Caki2 (cell line): ENCODE measurements around the gene PWP2. TPM values are rescaled to one million over a fixed set of nuclear protein-coding genes. Genes with fewer than 3 reads are reported as not detected.
"Not testable (repeated sequence)": the region's sequence is repeated elsewhere in the genome, so short reads cannot be mapped to it uniquely, and the experiment has no call there.

Experiments used
- DNase-seq: peaks from one replicate; pipeline ENCODE4 v3.0.0-alpha.2; 2015; ENCODE audit warnings: low read depth
- in situ Hi-C: cut with HindIII; loops from 2 replicates; pipeline ENCODE4 v1.10.0; 2016; ENCODE audit warnings: low sequenced_read_pairs, low pct_unique_long_range_greater_than_20kb, mixed read lengths
- total RNA-seq: library from RNA; depleted of rRNA; stranded (reverse); fragments of >200 nt; shearing (Covaris generic); gene quantifications from 2 replicates; pipeline ENCODE4 v1.2.3, GENCODE V29; 2014; ENCODE audit warnings: low replicate concordance

Gene PWP2
- total RNA-seq, 1 experiment from 2014 or later, result 19.4 TPM

DNA sequence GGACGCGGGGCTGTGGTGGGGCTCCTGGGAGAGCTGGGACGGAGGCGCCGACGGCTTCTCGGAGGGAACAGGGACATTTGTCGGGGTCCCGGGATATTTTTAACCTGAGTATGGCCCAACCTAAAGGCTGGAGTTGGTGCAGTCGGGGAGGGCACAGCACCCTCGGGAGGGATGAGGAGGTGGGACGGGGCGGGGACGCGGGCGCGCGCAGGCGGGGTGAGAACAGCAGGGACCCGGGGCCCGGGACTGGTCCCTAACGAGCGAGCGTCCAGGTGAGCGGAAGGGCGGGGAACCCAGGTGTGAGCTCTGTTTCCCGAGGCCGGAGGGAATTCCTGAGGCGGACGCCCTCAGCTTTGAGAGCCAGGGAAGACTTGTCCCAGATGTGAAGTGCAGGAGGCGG, 390 bp downstream of the PWP2 start:
- in situ Hi-C loops, DNase-seq: not testable (repeated sequence)

GRCh38 chr21:44113702-44114371, 6.6 kb downstream of the PWP2 start:
- in situ Hi-C loops, result not testable (repeated sequence)

DNA sequence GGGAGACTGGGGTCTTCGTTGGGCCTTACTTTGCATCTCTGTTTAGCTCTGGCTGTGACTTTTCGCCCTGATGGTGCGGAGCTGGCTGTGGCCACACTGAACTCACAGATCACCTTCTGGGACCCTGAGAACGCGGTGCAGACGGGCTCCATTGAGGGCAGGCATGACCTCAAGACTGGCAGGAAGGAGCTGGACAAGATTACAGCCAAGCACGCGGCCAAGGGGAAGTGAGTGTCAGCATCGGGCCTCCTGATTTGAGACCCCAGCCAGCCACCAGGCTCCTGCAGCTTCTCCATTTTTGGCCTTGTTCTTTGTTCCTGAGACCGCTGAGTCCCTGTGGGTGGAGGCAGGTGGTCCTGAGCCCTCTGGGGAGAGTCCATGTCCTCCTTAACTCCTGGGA, 14.9 kb downstream of the PWP2 start:
- in situ Hi-C loops, DNase-seq: not testable (repeated sequence)

More at GRCh38 chr21:44113702-44114371, 6.6 kb downstream of the PWP2 start:
- DNase-seq, result not testable (repeated sequence)

DNA sequence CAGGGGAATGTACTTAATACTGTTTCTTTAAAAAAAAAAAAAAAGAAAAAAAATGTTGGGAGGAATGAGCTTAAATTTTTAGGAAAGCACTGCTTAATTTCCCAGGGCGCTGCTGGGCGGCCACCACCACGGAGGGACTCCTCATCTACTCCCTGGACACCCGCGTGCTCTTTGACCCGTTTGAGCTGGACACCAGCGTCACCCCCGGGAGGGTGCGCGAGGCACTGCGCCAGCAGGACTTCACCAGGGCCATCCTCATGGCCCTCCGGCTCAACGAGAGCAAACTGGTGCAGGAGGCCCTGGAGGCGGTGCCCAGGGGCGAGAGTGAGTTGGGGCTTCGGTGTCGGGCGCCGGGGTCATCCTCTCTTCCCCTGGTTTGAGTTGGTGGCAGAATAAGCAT, 20.6 kb downstream of the PWP2 start:
- DNase-seq, in situ Hi-C loops: not testable (repeated sequence)

GRCh38 chr21:44133715-44134057, 26.5 kb downstream of the PWP2 start:
- in situ Hi-C loops, DNase-seq: not testable (repeated sequence)

DNA sequence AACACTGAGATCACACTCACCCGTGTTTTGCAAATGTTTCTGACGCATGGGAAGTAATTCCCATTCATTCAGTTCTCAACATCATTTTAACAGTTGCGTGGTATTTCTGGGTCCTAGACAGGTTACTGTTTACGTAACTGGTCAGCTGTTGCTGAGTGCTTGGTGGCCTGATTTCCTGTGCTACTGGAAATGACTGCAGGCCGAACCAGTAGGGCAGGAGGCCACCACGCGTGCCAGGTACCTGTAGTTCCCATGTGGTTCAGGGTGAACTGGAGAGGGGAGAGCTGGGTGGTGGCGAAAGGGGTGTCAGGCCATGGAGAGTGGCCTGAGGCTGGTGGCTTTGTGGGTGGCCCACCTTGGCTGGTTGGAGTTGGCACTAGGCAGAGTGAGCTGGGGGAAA, 27.5 kb downstream of the PWP2 start:
- DNase-seq, in situ Hi-C loops: not testable (repeated sequence)

DNA sequence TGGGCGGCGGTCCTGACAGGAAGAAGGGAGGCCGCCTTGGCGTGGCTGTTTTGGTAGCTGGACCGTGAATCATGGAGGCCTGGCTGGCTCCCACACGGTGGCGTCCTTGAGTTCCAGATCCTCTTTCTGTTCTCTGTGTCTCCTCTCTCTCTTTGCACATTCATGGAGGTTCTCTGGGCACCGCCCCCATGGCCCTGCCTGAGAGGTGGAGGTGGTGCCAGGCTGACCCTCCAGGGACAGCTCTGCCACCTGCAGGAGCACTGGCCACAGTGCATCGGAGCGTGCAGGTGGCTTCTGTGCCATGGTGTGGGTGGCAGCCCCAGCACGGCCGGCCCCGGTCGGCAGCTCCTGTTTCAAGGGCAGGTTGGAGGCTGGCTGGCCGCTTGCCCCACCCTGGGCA, 30.8 kb downstream of the PWP2 start:
- DNase-seq, in situ Hi-C loops: not testable (repeated sequence)

DNA sequence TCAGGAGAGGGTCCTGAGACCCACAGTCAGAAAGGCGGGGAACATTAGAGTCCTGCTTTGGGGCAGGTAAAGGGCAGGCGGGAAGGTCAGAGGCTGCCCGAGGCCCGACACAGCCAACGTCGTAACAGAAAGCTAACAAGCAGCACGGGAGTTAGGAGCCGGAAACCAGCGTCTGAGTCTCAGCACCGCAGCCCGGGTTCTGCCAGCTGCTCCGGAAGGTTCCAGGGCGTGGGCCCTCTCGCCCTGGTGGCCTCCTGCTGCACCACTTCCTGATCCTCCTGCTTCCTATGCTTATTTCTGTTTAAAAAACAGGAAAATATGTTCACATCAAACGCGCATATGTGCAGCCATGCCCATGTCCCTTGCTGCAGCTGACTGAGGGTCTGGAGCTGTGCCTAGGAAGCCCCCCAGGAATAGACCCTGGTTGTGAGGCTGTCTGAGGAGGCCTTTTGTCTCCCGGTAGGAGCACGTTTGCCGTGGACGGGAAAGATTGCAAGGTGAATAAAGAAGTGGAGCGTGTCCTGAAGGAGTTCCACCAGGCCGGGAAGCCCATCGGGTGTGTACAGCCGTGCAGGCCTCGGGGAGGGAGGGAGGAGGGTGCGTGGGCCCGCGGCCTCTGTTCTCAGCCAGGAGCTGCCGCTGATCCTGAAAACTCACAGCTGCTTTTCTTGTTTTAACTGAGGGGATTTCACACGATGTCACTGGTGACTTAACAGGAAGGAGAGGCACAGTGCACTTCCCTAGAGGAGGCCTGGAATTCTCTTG, 32.8 kb downstream of the PWP2 start:
- DNase-seq, in situ Hi-C loops: not testable (repeated sequence)

DNA sequence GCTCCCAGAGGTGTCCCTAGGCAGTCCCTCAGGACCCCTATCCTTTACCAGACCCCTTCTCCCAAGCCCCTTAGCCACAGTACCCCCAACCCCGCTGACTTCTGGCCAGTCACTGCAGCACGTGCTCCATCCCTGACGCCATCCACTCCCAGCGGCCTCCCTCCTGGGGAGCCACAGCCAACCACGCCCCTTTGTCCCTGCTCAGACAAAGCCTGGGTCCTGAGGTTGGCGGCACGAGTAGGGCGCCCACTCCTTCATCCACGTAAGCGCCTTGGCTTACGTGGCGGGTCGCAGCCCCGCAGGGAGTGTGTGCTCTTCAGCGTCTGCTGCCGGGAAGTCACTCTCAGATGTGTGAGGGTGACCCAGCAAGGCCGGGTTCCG, 33.3 kb downstream of the PWP2 start:
- DNase-seq, in situ Hi-C loops: not testable (repeated sequence)

DNA sequence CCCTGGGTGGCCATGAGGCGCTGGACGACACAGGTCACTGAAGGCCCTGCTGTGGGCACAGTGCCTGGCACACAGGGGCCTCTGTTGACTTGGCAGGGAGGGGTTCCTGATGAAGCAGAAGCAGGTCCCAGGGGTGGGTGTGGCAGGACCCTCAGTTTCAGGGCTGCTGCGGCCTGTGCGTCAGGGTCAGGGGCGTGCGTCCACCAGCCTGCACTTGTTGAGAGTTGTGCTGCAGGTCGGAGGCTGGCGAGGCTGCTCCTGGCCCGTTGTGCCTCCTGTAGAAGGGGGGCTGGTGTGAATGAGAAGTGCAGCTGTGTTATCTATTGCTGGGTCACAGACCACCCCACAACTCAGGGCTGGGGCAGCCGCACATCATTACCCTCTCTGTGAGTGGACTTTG, 35.3 kb downstream of the PWP2 start:
- DNase-seq, in situ Hi-C loops: not testable (repeated sequence)

DNA sequence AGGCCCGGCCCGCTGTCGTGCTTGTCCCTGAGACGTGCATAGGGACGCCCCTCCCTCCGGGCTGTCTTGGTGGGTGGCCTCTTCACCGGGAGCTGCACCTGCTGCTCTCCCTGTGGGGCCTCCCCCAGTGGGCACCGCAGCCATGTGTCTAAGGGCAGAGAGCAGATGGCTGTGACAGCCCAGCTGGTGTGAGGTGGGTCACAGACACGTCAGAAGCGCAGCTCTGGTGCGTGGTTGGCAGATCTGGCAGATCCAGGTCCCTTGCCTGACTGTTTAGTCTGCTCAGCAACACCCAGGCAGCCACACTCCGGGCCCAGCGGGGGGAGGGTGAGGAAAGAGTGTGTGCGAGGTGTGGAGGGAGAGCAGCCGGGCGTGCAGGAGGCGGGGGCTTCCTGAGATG, 36.2 kb downstream of the PWP2 start:
- in situ Hi-C loops, DNase-seq: not testable (repeated sequence)

DNA sequence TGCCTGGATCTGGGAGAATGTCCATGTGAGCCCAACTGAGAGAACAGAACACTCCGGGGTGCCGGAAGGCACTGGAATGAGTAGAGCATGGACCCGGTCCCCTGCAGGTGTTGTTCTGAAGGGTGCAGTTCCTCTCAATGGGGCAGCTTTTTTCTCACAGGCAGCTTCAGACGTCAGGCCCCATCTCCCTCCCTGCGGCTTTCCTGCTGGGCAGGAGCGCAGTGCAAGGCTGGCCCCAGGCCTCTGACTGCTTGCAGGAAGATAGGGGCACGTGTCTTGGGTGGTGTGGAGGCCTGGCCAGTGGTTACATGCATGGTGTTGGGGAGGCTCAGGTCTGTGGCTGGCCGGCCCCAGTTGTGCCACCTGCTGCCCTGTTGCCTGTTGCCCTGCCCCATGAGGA, 36.8 kb downstream of the PWP2 start:
- in situ Hi-C loops, result not testable (repeated sequence)

DNA sequence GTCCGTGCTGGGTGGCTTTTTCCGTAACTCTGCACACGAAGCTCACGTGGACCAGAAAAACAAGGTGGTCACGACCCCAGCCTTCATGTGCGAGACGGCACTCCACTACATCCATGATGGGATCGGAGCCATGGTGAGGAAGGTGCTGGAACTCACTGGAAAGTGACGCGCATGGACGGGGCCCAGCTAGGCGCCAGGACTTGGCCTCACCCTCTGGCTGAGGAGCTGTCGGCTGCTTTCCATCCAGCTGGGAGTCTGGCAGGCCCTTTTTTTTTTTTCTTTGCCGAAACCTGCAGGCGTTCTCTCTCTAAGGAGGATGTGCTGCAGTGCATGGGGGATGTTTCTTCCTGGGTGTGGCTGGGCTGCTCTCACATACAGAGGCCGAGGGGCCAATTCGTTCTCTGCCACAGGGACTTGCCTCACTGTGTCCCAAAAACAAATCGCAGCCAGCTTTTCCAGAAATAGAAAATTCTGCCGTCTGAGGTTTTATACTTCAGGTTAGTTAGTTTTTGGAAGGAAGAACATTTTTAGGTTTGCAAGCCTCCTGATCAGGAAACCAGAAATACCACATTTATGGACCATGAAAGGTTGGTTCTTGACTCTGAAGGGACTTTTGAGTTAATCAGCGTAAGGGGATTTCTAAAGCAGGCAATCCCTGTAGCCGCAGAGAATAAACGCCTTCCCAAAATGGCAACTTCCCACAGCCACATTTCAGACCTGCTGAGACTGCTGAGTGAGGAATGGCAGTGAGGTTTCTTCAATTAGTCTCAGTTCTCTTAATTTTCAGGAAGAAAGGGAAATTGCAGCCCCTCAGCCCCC, 37.8 kb downstream of the PWP2 start:
- in situ Hi-C loops, DNase-seq: not testable (repeated sequence)

More for the DNA sequence above, 36.8 kb downstream of the PWP2 start:
- DNase-seq, result not testable (repeated sequence)

DNA sequence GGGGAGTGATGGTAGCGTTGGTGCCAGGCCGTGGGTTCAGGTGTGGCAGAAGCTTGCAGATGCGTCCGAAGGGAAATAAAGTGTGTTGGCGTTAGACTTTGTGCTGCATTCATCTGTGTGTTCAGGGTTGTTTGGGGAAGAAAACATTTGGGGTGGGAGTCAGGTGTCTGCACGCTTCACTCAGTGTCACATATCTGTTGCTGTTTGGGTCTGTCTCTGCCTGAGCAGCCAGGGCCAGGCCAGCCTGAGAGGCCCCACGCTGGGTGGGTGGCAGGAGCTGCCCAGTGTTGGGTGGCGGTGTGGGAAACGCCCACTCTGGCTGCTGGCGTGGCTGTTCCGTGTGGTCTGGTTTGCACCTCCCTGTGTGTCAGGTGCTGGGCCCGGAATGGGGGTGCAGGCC, 38.4 kb downstream of the PWP2 start:
- DNase-seq, in situ Hi-C loops: not testable (repeated sequence)

DNA sequence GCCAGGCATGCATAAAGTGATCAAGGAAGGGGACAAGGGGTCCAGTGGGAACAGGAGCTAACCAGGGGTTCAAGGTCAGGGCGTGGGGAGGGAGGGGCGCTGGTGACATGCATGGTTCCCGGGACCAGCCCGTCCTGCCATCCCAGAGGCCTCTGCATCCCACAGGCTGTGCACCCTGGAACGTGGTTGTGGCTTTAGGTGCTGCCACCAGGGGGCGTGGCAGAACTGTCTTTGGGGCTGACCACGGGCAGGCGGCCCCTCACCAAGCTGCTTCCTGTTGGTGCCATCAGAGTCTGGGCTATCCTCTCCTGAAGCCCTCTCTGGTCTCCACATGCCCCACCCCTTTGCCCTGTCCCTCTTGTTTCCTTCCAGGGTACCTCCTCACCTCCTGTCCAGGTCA, 39.9 kb downstream of the PWP2 start:
- in situ Hi-C loops, DNase-seq: not testable (repeated sequence)

GRCh38 chr21:44150255-44150654, 43.1 kb downstream of the PWP2 start:
- DNase-seq, in situ Hi-C loops: not testable (repeated sequence)

DNA sequence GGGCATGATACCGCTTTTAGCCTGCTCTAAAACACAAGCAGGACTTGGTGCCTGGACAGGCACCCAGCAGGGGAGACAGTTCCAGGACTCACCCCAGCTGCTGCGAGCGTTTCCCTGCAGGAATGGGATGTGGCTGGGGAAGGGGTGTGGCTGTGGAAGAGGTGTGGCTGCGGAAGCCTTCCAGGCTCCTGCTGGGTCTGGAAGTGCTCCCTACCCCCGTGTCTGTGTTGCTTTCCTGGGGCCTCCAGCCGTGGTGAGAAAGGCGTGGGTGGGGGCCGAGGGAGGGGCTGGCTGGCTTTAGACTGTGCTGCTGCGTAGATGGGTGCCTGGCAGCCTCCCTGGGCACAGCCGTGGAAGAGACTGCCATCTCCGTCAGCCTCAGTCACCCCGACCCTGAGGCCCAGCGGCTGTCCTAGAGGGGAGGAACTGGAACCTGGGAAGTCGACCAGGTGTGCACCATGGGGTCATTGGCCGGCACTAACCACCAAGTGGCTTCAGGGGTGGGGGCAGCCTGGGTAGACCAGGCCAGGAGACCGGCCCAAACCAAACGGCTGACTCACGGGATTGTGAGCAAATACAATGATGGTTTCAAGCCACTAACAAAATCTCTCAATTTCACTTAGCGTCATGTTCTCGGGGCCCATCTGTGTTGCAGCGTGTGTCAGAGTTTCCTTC, 46.2 kb downstream of the PWP2 start:
- DNase-seq, in situ Hi-C loops: not testable (repeated sequence)

- in situ Hi-C loops, DNase-seq: not testable (repeated sequence)
Measured at GRCh38 chr21:44153889-44154228, 46.7 kb downstream of the PWP2 start.
